Prostate gland (tissue), 2 donors: Measurements from ENCODE around the gene SV2B. TPM values are rescaled to one million over a fixed set of nuclear protein-coding genes. Genes with fewer than 3 reads are reported as not detected.
"Not testable (repeated sequence)": the region's sequence is repeated elsewhere in the genome, so short reads cannot be mapped to it uniquely, and the experiment has no call there.

Experiments used
- DNase-seq: peaks from one replicate; pipeline ENCODE4 v3.0.0-alpha.2; 2019; ENCODE audit warnings: low spot score
- H3K27ac ChIP-seq, 2 donors: fragments of 200-600 bp; sonication (generic); 2 replicates each; pipeline ENCODE4 v1.5.1; 2017 to 2019
- H3K27me3 ChIP-seq: fragments of 200-600 bp; sonication (generic); replicated peaks from 2 replicates; pipeline ENCODE4 v1.5.1; 2019; ENCODE audit not compliant: insufficient read depth
- H3K36me3 ChIP-seq, 2 donors: fragments of 200-600 bp; sonication (generic); 1 replicate in 1 of 2; 2 replicates in 1 of 2; pipeline versions ENCODE4 v1.5.1 to v1.8.1; 2017 to 2019
- H3K4me1 ChIP-seq: fragments of 200-600 bp; sonication (generic); replicated peaks from 2 replicates; pipeline ENCODE4 v1.5.1; 2019
- H3K4me3 ChIP-seq, 2 donors: fragments of 200-600 bp; sonication (generic); 2 replicates each; pipeline ENCODE4 v1.5.1; 2017 to 2019
- H3K9me3 ChIP-seq: fragments of 200-600 bp; sonication (generic); 2 replicates; pipeline ENCODE4 v1.5.1; 2017
- POLR2A ChIP-seq: fragments of 450-650 bp; IDR thresholded peaks from one replicate; pipeline ENCODE4 v1.6.1; 2016; ENCODE audit warnings: antibody characterized with exemption, mild to moderate bottlenecking
- POLR2AphosphoS5 ChIP-seq: sonication (generic); formaldehyde crosslinking; IDR thresholded peaks from one replicate; pipeline ENCODE4 v1.6.1; 2017; ENCODE audit warnings: antibody characterized with exemption
- WGBS: methylation state at CpG from one replicate; pipeline ENCODE4 v1.1.5; 2018; 5-methylcytosine and 5-hydroxymethylcytosine counted together
- intact Hi-C: fragments of 100-400 bp; cut with DNase I; formaldehyde crosslinking; loops from one replicate; pipeline ENCODE4 v1.14.2; 2022
- total RNA-seq, 2 donors: library from RNA; depleted of rRNA; stranded (reverse); fragments of >200 nt; gene quantifications; one replicate each; pipeline ENCODE4 v1.1.0, GENCODE V29; 2016
- TF ChIP-seq, protein P1 (sequence below), 4 experiments: fragments of 200-600 bp in 2 of 4; fragments of 450-650 bp in 2 of 4; sonication (generic) in 2 of 4; IDR thresholded peaks; 1 replicate in 3 of 4; 2 replicates in 1 of 4; pipeline ENCODE4 v1.5.1; 2016 to 2019; ENCODE audit warnings: antibody characterized with exemption in 4 of 4, mild to moderate bottlenecking in 2 of 4, moderate library complexity in 2 of 4

SV2B gene
- total RNA-seq, 2 donors from 2014 or later = 2.3 to 5.4 TPM

DNA sequence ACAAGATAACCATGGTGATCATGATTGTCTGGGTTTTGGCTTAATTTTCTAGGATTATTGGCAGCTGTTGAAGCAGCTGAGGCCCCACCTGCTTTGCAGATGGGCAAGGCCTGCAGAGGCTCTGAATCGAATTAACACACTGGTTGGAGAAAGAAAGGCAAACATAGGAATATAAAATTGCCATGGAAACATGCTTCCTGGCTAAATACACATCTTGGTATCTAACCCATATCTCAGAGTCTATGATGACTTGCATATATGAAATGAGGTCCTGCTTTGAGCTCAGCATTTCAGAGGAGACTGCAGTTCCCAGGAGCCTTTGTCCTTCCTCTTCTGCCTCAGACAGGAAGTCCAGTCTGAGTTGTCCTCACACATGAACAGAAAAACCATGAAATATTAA is 24.3 kb upstream of the SV2B start:
- WGBS = 38% methylated on average over 1 of the region's 1 CpG
- intact Hi-C loops = no loop called here
- Histone ChIP-seq H3K36me3 (no peaks in the 10 kb centered on the region), H3K4me1 (no peaks in the 10 kb centered on the region), H3K4me3 (no peak overlapping the region), H3K27me3 (no peaks in the 10 kb centered on the region), H3K27ac (no peak overlapping the region), H3K9me3 (no peaks in the 10 kb centered on the region)
- TF ChIP-seq, protein P1, sequence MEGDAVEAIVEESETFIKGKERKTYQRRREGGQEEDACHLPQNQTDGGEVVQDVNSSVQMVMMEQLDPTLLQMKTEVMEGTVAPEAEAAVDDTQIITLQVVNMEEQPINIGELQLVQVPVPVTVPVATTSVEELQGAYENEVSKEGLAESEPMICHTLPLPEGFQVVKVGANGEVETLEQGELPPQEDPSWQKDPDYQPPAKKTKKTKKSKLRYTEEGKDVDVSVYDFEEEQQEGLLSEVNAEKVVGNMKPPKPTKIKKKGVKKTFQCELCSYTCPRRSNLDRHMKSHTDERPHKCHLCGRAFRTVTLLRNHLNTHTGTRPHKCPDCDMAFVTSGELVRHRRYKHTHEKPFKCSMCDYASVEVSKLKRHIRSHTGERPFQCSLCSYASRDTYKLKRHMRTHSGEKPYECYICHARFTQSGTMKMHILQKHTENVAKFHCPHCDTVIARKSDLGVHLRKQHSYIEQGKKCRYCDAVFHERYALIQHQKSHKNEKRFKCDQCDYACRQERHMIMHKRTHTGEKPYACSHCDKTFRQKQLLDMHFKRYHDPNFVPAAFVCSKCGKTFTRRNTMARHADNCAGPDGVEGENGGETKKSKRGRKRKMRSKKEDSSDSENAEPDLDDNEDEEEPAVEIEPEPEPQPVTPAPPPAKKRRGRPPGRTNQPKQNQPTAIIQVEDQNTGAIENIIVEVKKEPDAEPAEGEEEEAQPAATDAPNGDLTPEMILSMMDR (IDR thresholded peaks at IDR 0.05) = no peak
- TF ChIP-seq POLR2AphosphoS5 (no peak), POLR2A (no peak)
- DNase-seq = no peak

DNA sequence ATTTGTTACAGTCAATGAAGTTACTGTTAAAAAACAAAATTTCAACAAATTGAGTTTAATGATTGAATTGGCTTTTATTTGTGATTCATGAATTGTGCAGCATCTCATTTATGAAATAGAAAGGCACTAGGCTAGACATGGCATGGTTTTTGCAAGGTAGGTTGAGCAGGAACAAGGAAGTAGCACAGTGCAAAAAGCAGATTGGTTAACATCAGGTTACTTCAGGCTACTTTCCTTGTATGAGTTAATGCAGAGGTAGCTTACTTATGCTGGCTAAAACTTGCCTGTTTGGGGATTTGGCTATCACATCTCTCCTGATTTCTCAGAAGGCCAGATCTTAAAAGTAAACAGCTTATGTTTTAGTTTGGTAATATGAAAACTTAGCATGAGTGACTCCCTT is 23.0 kb upstream of the SV2B start:
- Histone ChIP-seq H3K27me3 (no peaks in the 10 kb centered on the region), H3K9me3 (no peaks in the 10 kb centered on the region), H3K4me1 (no peaks in the 10 kb centered on the region), H3K4me3 (no peak overlapping the region), H3K36me3 (no peaks in the 10 kb centered on the region), H3K27ac (no peak overlapping the region)
- TF ChIP-seq POLR2A = no peak
- TF ChIP-seq, protein P1 (IDR thresholded peaks at IDR 0.05) = no peak
- TF ChIP-seq POLR2AphosphoS5 = no peak
- DNase-seq = no peak
- intact Hi-C loops = no loop called here

DNA sequence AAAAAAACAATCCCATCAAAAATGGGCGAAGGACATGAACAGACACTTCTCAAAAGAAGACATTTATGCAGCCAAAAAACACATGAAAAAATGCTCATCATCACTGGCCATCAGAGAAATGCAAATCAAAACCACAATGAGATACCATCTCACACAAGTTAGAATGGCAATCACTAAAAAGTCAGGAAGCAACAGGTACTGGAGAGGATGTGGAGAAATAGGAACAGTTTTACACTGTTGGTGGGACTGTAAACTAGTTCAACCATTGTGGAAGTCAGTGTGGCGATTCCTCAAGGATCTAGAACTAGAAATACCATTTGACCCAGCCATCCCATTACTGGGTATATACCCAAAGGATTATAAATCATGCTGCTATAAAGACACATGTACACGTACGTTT is 6.2 kb upstream of the SV2B start:
- DNase-seq, H3K27ac ChIP-seq, H3K36me3 ChIP-seq, H3K4me3 ChIP-seq, H3K9me3 ChIP-seq, H3K4me1 ChIP-seq, intact Hi-C loops, H3K27me3 ChIP-seq: not testable (repeated sequence)
- 91% methylated on average over 4 of the region's 4 CpGs for WGBS

DNA sequence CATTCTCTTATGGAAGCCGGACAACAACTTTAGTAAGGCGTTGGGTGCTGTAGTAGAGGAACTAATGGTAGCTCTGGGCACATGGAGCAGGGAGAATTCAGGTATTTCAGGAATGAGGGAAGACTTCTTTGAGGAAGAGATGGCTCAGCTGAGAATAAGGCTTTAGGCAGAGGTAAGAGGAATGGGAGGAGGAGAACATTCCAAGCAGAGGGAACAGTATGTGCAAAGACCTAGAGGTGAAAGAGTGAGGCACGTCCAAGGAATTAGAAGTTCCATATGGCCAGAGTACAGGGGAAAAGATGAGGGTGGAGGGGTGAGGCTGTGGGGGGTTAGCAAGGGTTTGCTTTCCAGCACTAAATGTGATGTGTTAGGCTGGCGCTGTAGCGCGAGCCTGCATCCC is 1.6 kb upstream of the SV2B start:
- DNase-seq = no peak
- intact Hi-C loops = no loop called here
- Histone ChIP-seq H3K27ac (no peak overlapping the region), H3K9me3 (no peaks in the 10 kb centered on the region), H3K4me1 (no peaks in the 10 kb centered on the region), H3K4me3 (no peak overlapping the region), H3K36me3 (no peaks in the 10 kb centered on the region), H3K27me3 (no peaks in the 10 kb centered on the region)
- TF ChIP-seq, protein P1 (IDR thresholded peaks at IDR 0.05) = no peak
- TF ChIP-seq POLR2AphosphoS5 (no peak), POLR2A (no peak)
- WGBS = 92% methylated on average over 6 of the region's 6 CpGs

DNA sequence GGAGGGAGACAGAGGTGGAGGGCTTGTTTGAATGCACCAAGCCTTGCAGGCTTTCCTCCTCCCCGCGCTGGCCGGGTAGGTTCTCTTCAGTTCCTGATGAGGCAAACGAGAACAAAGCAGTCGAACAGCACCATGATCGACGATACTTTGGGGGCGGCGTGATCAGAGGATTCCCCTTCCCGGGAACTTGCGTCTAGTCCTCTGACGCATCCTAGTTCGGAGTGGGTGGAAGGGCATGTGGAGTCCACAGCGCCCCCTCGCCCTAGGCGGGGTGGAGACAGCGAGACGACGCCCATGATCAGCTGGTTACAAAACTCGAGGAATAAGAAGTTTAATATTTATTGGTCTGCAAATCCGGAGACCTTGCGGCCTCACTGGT is 452 bp upstream of the SV2B start:
- H3K9me3 ChIP-seq = no peaks in the 10 kb centered on the region
- H3K27me3 ChIP-seq = no peaks in the 10 kb centered on the region
- TF ChIP-seq POLR2AphosphoS5 (no peak), POLR2A (no peak)
- TF ChIP-seq, protein P1 (IDR thresholded peaks at IDR 0.05) = no peak
- peak overlapping the region; percentile 27 to 36 for H3K4me3 ChIP-seq
- H3K36me3 ChIP-seq = no peaks in the 10 kb centered on the region
- H3K4me1 ChIP-seq = no peaks in the 10 kb centered on the region
- H3K27ac ChIP-seq = no peak overlapping the region
- WGBS = 1% methylated on average over 22 of the region's 22 CpGs
- intact Hi-C loops = no loop called here
- DNase-seq = no peak
